ENCODE data around the gene INTS13. TPM values are rescaled to one million over a fixed set of nuclear protein-coding genes. Genes with fewer than 3 reads are reported as not detected.

Gene INTS13, protein sequence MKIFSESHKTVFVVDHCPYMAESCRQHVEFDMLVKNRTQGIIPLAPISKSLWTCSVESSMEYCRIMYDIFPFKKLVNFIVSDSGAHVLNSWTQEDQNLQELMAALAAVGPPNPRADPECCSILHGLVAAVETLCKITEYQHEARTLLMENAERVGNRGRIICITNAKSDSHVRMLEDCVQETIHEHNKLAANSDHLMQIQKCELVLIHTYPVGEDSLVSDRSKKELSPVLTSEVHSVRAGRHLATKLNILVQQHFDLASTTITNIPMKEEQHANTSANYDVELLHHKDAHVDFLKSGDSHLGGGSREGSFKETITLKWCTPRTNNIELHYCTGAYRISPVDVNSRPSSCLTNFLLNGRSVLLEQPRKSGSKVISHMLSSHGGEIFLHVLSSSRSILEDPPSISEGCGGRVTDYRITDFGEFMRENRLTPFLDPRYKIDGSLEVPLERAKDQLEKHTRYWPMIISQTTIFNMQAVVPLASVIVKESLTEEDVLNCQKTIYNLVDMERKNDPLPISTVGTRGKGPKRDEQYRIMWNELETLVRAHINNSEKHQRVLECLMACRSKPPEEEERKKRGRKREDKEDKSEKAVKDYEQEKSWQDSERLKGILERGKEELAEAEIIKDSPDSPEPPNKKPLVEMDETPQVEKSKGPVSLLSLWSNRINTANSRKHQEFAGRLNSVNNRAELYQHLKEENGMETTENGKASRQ
- total RNA-seq, result 10 to 100 TPM; 14.7 to 19.8 (median 15.4) TPM
- polyA plus RNA-seq, result 15.8 TPM
- long read RNA-seq, donor 1, transcript INTS13-201 (17 exons, 2,974 nt), result major isoform, 18 of 34 reads
- long read RNA-seq, donor 1, partial matches to known transcripts, result 8 of 34 reads
- long read RNA-seq, donor 1, other reads (novel, unspliced or antisense), result 8 of 34 reads
- long read RNA-seq, donor 2, transcript INTS13-201 (17 exons, 2,974 nt), result major isoform, 7 of 12 reads
- long read RNA-seq, donor 2, partial matches to known transcripts, result 3 of 12 reads
- long read RNA-seq, donor 2, other reads (novel, unspliced or antisense), result 2 of 12 reads
- long read RNA-seq, donor 3, transcript INTS13-201 (17 exons, 2,974 nt), result major isoform, 20 of 63 reads
- long read RNA-seq, donor 3, partial matches to known transcripts, result 28 of 63 reads
- long read RNA-seq, donor 3, other reads (novel, unspliced or antisense), result 15 of 63 reads
- long read RNA-seq, donor 4, transcript INTS13-201 (17 exons, 2,974 nt), result major isoform, 10 of 17 reads
- long read RNA-seq, donor 4, partial matches to known transcripts, result 2 of 17 reads
- long read RNA-seq, donor 4, other reads (novel, unspliced or antisense), result 5 of 17 reads

DNA sequence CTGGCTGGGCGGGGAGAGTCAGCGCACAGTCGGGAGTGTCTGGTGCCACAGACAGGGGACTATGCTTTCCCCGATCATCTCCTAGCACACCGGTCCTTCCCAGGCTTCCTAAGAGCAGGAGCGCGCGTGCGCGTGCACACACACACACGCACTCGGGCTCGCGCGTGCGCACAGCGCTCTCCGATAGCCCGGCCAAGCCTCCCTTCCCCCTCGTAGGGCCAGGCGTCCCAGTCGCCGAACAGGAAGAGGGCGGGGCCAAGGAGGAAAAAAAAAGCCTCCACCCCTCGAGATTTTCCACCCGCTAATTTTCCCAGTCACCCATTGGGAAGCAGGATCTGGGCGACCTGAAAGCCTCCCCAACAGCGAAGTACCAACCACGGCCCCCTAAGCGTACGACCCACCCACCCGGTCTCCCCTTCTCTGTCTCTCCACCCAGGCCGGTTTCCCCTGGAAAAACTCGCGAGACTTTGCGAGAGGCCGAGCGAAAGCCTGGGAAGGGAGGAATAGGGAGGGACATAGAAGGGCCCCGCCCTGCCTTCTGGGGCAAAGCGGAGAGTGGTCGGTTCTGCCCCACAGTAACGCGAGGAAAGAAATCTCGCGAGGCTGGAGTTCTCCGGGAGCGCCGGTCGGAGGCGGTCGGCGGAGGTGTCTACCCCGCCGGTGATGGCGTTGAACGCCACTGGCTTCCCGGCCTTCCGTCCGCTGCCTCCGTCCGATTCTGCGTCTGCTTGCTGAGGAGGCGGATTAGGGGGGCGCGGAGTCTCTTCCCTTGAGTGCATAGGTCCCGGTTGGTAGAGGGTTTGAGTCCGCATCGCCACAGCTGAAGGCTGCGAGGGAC lies at the start of gene INTS13, which contains the start of gene FGFR1OP2:
INTS13 (minus strand) TSS at position 119 of the 838 bp plus-strand sequence. CDS start 1,178 bp downstream, outside the sequence.
FGFR1OP2 (plus strand) TSS at position 608 of the 838 bp plus-strand sequence. CDS start 15,689 bp downstream, outside the sequence.
- intact Hi-C loops (cut with DNase I), result loop anchor here in 2 of 4 donors (10.0 kb wide), 1 partner anchor 77 kb away; the partner anchor contains the start of gene TM7SF3 (in 2 of the 2)
- Histone ChIP-seq H3K27ac (ENCODE audit: low read length) (peak within 1 kb of the TSS; percentile 90), H3K27me3 (ENCODE audit: control insufficient read depth, insufficient read depth) (no peaks in the 10 kb centered on the region), H3K4me1 (ENCODE audit: control insufficient read depth, insufficient read depth, low read length) (peaks cover 4% of the 10 kb centered on the region), H3K4me3 (ENCODE audit: low read length) (peak within 1 kb of the TSS; percentile 79), H3K9me3 (ENCODE audit: control insufficient read depth, low read length) (no peaks in the 10 kb centered on the region)
- under 1% methylated on average over 68 of the region's 69 CpGs for WGBS
- DNase-seq (peak; percentile 99 to 100 (median 100)), ATAC-seq (peak; percentile 99)

DNA sequence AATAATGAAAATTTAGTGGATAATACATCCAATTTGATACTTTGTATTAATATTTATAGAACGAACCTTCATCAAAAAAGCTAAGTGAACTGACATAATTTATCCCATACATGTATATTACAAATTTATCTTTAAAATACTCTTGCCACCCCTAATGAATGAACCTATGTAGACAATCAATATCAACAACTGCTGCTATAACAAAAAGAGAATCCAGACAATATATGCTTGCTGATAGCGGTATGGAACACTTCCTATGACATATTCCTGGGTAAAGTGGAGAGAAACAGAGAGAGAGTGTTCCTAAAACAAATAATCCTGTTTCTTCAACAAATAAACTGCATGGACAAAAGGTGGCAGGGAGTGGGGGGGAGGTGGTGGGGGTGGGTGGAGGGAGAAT lies 45.1 kb upstream of the INTS13 start:
- H3K4me1 ChIP-seq (ENCODE audit: control insufficient read depth, insufficient read depth, low read length), result no peaks in the 10 kb centered on the region
- H3K27me3 ChIP-seq (ENCODE audit: control insufficient read depth, insufficient read depth), result no peaks in the 10 kb centered on the region
- intact Hi-C loops (cut with DNase I), result no loop called here
- no peaks in the 10 kb centered on the region for H3K9me3 ChIP-seq (ENCODE audit: control insufficient read depth, low read length)
- 98% methylated on average over 2 of the region's 2 CpGs for WGBS
- no peak overlapping the region for H3K27ac ChIP-seq (ENCODE audit: low read length)
- ATAC-seq (no peak), DNase-seq (no peak)
- H3K4me3 ChIP-seq (ENCODE audit: low read length), result no peak overlapping the region

DNA sequence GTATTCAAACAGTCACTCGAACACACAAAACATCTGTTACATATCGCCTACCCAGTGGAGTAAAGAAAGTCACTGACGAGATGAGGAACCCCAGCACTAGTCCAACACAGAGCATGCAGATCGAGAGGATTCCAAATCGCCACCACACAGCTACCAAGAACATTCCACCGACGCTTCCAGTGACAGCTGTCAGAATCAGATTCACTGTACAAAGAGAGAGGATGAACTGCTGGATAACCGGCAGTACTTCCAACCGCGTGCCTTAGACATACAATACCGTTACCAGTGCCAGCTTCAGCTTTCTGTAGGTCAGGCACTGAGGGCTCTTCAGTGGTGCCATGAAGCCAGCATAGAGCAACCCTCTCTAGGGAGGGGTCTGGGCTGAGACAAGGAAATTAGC lies 42.0 kb upstream of the INTS13 start:
- no peak for DNase-seq
- no peak for ATAC-seq
- Histone ChIP-seq H3K4me3 (ENCODE audit: low read length) (no peak overlapping the region), H3K27ac (ENCODE audit: low read length) (no peak overlapping the region), H3K4me1 (ENCODE audit: control insufficient read depth, insufficient read depth, low read length) (no peaks in the 10 kb centered on the region), H3K9me3 (ENCODE audit: control insufficient read depth, low read length) (no peaks in the 10 kb centered on the region), H3K27me3 (ENCODE audit: control insufficient read depth, insufficient read depth) (no peaks in the 10 kb centered on the region)
- WGBS, result 83% methylated on average over 11 of the region's 11 CpGs
- intact Hi-C loops (cut with DNase I), result no loop called here

DNA sequence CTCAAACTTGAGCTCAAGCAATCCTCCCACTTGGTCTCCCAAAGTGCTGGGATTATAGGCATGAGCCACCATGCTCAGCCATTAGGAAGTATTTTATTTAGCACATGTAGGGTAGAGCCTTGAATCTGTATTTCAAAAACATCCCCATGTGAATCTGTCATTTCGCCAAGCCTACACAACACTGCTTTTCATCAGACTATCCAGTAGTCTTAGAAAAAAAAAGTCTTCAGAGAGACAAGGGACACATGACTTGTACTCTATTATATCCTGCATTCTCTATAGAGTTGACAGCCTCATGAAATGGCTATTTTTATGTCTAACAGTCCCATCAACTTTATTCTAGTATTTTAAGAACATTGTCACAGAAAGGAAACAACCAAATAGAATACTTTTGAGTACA lies 41.0 kb upstream of the INTS13 start:
- no peaks in the 10 kb centered on the region for H3K27me3 ChIP-seq (ENCODE audit: control insufficient read depth, insufficient read depth)

DNA sequence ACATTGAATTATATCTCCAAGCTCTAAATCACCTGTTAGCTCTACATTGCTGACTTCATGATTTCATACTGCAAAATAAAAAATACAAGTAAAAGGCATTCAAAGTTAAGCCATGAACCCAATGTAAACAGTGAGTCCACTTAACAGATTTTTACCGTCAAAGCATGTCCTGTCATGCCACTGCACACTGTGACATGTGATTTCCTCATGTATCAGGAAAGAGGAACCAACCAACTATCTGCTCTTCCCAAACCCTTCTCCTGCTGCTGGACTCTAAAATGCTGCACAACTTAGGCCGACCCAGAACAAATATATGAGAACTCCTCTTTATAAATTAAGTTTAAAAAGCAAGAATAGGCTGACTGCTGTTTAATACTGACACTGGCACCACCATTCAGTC lies 38.9 kb upstream of the INTS13 start:
- Histone ChIP-seq H3K4me1 (ENCODE audit: control insufficient read depth, insufficient read depth, low read length) (no peaks in the 10 kb centered on the region), H3K4me3 (ENCODE audit: low read length) (no peak overlapping the region), H3K27me3 (ENCODE audit: control insufficient read depth, insufficient read depth) (no peaks in the 10 kb centered on the region), H3K9me3 (ENCODE audit: control insufficient read depth, low read length) (no peaks in the 10 kb centered on the region), H3K27ac (ENCODE audit: low read length) (no peak overlapping the region)
- no peak for ATAC-seq
- intact Hi-C loops (cut with DNase I), result no loop called here
- WGBS, result 87% methylated on average over 2 of the region's 2 CpGs
- no peak for DNase-seq

More for the DNA sequence above, 41.0 kb upstream of the INTS13 start:
- WGBS, result 91% methylated on average over 1 of the region's 1 CpG
- Histone ChIP-seq H3K4me3 (ENCODE audit: low read length) (no peak overlapping the region), H3K27ac (ENCODE audit: low read length) (no peak overlapping the region), H3K4me1 (ENCODE audit: control insufficient read depth, insufficient read depth, low read length) (no peaks in the 10 kb centered on the region), H3K9me3 (ENCODE audit: control insufficient read depth, low read length) (no peaks in the 10 kb centered on the region)
- no peak for DNase-seq
- intact Hi-C loops (cut with DNase I), result no loop called here
- ATAC-seq, result no peak

DNA sequence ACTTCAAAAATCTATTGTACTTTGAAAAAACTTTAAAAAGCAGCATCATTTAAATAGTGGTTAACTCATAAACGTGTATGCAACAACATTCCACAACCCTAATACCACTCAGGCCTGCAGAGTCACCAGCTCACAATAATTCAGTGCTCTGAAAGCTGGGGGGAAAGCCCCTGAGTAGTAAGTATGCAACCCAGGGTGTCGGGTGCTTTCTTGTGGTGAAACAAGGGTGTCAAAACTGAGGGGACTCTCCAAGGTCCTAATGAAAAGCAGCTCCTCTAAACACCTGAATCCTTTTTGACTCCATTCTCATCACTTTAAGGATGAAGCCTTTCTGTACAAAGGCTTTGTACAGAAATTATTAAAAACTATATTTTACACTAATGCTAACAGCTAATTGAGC lies 34.2 kb upstream of the INTS13 start:
- Histone ChIP-seq H3K27me3 (ENCODE audit: control insufficient read depth, insufficient read depth) (no peaks in the 10 kb centered on the region), H3K4me3 (ENCODE audit: low read length) (no peak overlapping the region), H3K27ac (ENCODE audit: low read length) (no peak overlapping the region), H3K9me3 (ENCODE audit: control insufficient read depth, low read length) (no peaks in the 10 kb centered on the region), H3K4me1 (ENCODE audit: control insufficient read depth, insufficient read depth, low read length) (no peaks in the 10 kb centered on the region)
- intact Hi-C loops (cut with DNase I), result no loop called here
- DNase-seq, result no peak
- WGBS, result 83% methylated on average over 2 of the region's 2 CpGs
- no peak for ATAC-seq

DNA sequence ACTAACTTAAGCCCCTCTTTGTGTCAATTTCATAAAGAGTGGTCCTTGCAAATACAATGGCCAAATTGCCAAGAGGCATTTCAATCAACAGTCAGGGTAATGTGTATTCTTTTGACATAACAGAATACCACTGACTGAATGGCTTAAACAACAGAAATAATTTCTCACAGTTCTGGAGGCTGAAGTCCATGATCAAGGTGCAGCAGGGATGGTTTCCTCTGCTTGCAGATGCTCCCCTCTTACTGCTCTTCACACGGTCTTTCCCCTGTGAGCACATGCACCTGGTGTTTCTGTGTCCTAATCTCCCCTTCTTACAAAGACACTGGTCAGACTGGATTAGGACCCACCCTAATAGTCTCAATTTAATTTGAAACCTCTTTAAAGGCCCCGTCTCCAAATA lies 32.4 kb upstream of the INTS13 start:
- H3K27ac ChIP-seq (ENCODE audit: low read length), result no peak overlapping the region

DNA sequence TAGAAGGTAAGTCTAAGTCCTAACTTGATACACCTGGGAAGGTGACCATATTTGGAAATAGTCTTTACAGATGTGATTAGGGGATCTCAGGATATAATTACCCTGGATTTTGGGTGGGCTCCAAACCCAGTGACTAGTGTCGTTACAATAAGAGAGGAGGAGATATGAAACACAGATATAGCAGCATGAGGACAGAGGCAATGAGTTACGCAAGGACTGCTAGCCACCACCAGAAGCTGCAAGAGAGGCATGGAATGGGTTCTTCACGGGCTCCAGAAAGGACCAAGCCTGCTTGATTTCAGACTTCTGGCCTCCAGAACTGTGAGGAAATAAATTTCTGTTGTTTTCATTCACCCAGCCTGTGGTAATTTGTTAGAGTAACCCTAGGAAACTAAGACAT lies 29.1 kb upstream of the INTS13 start:
- intact Hi-C loops (cut with DNase I), result no loop called here

More for the DNA sequence above, 32.4 kb upstream of the INTS13 start:
- WGBS, result 97% methylated on average over 2 of the region's 2 CpGs
- DNase-seq, result no peak
- H3K9me3 ChIP-seq (ENCODE audit: control insufficient read depth, low read length), result no peaks in the 10 kb centered on the region
- H3K27me3 ChIP-seq (ENCODE audit: control insufficient read depth, insufficient read depth), result no peaks in the 10 kb centered on the region
- intact Hi-C loops (cut with DNase I), result no loop called here
- no peak for ATAC-seq
- no peaks in the 10 kb centered on the region for H3K4me1 ChIP-seq (ENCODE audit: control insufficient read depth, insufficient read depth, low read length)
- no peak overlapping the region for H3K4me3 ChIP-seq (ENCODE audit: low read length)

DNA sequence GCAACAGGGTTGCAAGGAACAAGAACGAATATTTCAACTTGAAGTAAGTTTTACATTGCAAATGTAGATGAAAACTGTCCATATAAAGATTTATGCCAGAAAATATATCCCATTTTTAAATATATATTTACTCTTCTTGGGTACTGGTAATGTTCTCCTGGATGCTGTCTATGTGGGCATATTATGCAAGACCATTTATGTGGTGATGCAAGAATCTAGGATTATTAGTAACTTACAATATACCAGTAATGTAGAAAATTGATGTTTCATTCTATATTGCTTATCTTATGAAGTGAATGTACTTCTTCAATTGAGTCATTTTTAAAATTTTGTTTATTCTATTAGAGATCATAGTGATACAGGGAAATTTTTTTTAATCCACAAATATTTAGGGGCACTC lies 25.6 kb upstream of the INTS13 start:
- intact Hi-C loops (cut with DNase I), result no loop called here
- no peak for DNase-seq
- WGBS, result 96% methylated on average over 1 of the region's 1 CpG
- Histone ChIP-seq H3K9me3 (ENCODE audit: control insufficient read depth, low read length) (no peaks in the 10 kb centered on the region), H3K4me1 (ENCODE audit: control insufficient read depth, insufficient read depth, low read length) (no peaks in the 10 kb centered on the region), H3K4me3 (ENCODE audit: low read length) (no peak overlapping the region), H3K27ac (ENCODE audit: low read length) (no peak overlapping the region), H3K27me3 (ENCODE audit: control insufficient read depth, insufficient read depth) (no peaks in the 10 kb centered on the region)
- no peak for ATAC-seq

More for the DNA sequence above, 29.1 kb upstream of the INTS13 start:
- 74% methylated on average over 3 of the region's 3 CpGs for WGBS
- H3K27ac ChIP-seq (ENCODE audit: low read length), result no peak overlapping the region
- no peak for ATAC-seq
- no peaks in the 10 kb centered on the region for H3K9me3 ChIP-seq (ENCODE audit: control insufficient read depth, low read length)
- DNase-seq, result no peak
- no peaks in the 10 kb centered on the region for H3K27me3 ChIP-seq (ENCODE audit: control insufficient read depth, insufficient read depth)
- H3K4me1 ChIP-seq (ENCODE audit: control insufficient read depth, insufficient read depth, low read length), result no peaks in the 10 kb centered on the region
- no peak overlapping the region for H3K4me3 ChIP-seq (ENCODE audit: low read length)

DNA sequence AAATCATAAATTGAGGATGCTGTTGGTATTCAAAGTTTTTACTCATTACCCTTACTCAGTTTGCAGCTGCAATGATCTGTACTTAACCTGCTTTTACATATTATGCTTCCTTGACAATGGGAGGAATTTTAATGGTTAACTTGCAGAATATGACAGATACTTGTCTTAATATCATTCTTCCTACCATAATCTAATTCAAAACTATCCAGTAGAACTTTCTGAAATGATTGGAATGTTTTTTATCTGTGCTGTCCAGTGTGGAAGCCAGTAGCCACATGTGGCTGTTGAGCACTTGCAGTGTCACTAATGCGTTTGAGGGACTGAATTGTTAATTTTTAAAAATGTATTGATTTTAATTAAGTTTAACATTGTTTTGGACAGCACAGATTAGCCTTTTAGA lies 24.0 kb upstream of the INTS13 start:
- Histone ChIP-seq H3K9me3 (ENCODE audit: control insufficient read depth, low read length) (no peaks in the 10 kb centered on the region), H3K4me3 (ENCODE audit: low read length) (no peak overlapping the region), H3K27ac (ENCODE audit: low read length) (no peak overlapping the region), H3K4me1 (ENCODE audit: control insufficient read depth, insufficient read depth, low read length) (no peaks in the 10 kb centered on the region), H3K27me3 (ENCODE audit: control insufficient read depth, insufficient read depth) (no peaks in the 10 kb centered on the region)
- 54% methylated on average over 1 of the region's 1 CpG for WGBS
- intact Hi-C loops (cut with DNase I), result no loop called here
- DNase-seq, result no peak
- no peak for ATAC-seq
